NOMO-1 (cell line): ENCODE results near the gene RASAL1.
"Not testable (repeated sequence)": the region's sequence is repeated elsewhere in the genome, so short reads cannot be mapped to it uniquely, and the experiment has no call there.

ENCODE experiments used
- DNase-seq, 2 experiments: peaks; one replicate each; lab custom pipeline; 2025; ENCODE audit not compliant: unreplicated experiment in 2 of 2; lab: John Stamatoyannopoulos, UW

The RASAL1 gene

DNA sequence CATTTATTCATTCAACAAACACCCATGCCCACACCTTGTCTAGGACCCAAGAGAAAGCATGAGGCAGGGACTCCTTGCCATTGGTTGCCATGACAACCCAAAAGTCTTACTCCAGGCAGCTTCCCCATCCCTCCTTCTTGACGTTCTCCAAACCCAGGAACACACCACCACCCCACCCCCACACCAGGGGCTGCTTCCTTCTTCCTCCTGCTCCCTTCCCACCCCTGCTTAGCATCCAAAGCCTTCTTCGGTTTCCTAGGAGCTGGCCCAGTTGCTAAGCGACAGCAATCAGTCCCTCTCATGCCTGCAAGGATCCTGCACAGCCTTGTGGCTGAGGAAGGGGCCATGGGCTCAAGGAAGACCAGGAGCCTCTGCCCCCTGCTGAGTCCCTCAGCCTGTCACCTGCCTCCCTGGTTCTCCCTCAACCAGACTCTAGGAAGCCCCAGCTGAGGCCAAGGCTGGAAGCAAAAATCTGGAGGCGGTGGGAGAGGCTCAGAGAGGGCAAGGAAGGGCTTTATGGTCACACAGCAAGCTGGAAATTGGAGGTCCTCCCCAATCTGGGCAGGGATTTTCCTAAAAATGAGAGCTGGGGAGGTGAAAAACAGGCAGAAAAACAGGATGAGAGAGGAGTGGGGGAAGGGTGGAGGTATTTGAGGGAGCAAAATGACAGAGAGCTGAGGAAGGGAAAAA, 15.4 kb downstream of the RASAL1 start:
- no peak for DNase-seq

GRCh38 chr12:113118142-113118541, 17.4 kb downstream of the RASAL1 start:
- DNase-seq: no peak

GRCh38 chr12:113117684-113118083, 17.9 kb downstream of the RASAL1 start:
- not testable (repeated sequence) for DNase-seq

DNA sequence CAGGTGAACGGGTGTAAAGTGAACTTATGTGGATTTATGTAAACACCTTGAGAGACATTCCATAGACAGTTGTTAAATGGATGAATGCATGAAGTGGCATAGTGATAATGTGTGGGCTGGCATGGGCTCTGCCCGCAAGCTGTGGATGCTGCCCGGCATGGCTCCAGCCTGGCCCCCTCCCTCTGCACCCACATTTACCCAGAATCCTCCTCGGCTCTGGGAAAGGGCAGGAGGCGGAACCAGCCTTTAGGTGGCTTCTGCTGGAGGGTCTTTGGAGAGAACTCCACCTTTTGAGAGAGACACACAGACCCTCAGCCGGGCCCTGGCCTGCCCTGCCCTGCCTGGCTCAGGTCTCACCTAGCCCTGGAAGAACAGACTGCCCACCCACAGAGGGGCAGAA, 18.7 kb downstream of the RASAL1 start:
- no peak for DNase-seq

DNA sequence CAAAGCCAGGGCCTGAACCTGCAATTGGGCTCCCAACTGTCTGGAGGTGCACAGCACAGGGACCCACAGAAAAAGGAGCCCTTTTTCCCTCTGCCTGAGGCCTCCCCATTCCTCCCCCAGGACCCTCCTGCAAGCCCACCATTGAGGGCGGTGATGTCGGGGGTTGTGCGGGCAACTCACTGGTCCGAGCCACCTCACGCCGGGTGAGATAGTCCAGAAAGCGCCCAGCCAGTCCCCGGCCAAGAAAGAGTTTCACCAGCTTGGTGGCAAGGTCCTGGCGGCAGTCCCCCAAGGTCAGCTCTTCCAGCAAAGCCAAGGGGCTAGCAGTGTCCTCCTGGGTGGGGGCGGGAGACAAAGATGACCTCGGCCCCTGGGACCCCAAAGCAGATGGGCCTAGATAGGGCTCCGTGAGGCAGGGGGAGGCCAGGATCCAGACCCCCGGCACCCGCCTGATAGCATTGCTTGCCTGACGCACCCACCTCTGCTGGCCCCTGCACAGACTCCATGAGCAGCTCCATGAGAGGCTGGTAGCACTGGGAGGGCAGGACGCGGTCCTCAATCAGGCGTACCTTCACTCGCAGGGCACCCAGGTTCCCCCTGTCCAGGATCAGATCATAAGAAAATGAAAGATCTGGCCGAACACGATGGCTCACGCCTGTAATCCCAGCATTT, 20.0 kb downstream of the RASAL1 start:
- DNase-seq: no peak

DNA sequence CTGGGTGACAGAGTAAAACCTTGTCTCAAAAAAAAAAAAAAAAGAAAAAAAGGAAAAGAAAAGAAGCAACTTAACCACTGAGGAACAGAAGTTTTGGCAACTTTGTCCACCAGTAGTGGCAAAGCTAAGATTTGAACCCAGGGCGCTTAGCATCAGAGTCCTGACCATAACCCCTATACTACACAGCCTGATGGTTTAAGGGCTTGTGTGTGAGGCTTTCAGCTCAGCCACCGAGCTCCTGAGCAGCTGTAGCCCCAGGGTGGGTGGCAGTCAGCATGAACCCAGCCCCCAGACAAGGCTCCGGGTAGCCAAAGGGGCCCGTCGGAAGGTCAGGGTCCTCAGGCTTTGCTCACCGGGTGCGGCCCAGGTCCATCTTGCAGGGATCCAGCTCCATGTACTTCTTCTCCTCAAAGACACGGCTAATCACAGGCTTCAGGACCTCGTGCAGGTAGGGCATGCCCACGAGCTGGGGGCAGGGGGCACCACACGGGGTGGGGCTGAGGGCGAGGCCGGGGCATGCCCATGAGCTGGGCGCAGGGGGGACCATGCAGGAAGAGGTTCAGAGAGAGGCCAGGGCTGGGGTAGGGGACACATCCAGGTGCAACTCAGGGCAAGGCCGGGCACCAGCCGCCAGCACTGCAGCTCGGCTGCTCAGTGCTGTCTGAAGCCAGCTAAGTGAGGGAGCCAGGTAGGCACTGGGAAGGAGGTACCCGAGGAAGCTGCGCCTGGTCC, 20.9 kb downstream of the RASAL1 start:
- no peak for DNase-seq

DNA sequence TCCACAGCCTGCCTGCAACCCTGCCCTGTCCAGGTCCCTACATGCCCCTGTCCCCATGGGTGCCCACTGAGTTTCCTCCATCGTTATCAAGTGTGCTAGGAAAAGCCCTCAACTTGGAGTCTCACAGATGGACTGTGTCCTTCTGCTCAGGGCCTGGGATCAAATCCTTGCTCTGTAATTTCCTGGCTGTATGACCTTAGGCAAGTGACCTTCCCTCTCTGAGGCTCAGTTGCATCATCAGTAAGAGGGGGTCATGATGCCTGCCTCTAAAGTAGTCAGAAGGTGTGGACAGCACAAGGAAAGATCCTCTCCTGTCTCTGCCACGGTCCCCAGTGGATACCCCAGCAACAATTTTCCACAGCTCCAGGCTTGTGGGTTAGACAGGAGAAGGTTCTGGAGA, 22.2 kb downstream of the RASAL1 start:
- no peak for DNase-seq

DNA sequence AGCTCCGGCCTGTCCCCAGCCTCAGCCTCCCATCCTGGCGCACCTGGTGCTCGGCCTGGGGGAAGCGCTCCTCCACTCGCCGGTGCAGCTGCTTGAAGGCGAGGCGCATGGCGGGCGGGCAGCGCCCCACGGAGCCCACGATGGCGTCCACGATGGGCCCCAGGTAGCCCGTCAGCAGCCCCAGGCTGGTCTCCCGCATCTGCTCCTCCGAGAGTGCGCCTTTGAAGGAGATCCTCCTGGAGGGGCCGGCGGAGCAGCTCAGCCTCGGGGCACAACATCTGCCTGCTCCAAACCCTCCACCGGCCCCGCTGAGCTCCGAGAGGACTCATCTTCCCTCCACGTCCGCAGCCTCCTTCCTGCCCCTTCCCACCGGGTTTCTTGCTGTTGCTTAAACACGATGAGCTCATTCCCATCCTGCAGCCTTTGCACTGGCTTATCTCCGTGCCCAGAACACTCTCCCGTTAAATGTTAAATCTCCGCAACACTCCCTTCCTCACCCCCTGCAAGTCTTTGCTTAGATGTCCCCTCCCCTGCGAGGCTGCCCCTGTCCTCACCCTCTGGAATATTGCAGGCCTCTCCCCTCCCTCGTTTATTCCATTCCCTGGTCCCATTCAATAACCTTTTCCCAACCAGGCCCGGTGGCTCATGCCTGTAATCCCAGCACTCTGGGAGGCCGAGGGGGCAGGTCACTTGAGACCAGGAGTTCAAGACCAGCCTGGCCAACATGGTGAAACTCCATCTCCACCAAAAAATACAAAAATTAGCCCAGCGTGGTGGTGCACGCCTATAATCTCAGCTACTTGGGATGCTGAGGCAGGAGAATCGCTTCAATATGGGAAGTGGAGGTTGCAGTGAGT, 23.3 kb downstream of the RASAL1 start:
- no peak for DNase-seq

GRCh38 chr12:113111247-113111646, 24.3 kb downstream of the RASAL1 start:
- DNase-seq: no peak

- DNase-seq: no peak
Measured at GRCh38 chr12:113109872-113110599, 25.5 kb downstream of the RASAL1 start.

DNA sequence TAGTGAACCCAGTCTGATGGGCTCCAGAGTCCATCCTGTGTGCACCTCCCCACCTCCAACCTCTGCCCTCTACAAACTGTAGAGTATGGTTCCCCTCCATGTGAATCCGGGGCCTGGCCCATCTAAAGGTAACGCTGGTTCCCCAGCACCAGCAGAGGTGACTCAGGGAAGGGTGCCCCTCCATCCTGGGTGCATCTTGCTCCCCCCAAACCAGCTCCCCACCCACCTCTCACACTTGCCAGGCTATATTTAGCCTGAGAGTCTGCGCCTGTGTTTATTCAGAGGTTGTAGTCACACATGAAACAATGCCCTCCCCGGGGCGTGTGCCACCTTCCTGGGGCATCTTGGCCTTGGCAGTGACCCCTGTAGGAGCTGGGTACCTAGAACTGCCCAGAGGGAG, 26.2 kb downstream of the RASAL1 start:
- DNase-seq: no peak

GRCh38 chr12:113108308-113108707, 27.3 kb downstream of the RASAL1 start:
- no peak for DNase-seq

DNA sequence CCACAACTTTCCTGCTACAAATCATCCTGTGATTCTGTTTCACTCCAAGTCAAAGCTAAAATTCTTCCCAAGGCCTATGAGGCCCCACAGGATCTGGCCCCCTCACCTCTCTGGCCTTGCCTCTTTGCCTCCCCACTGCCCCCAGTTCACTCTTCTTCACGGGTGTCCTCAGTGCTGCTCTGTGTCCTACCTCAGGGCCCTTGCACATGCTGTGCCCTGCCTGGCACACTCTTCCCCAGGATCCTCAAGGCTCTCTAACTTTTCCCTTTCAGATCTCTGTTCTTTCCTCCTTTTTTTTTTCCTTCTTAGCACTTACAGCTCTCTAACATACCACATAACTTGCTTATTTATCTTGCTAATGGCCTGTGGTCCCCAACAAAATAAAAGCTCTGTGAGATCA, 29.2 kb downstream of the RASAL1 start:
- DNase-seq: no peak

DNA sequence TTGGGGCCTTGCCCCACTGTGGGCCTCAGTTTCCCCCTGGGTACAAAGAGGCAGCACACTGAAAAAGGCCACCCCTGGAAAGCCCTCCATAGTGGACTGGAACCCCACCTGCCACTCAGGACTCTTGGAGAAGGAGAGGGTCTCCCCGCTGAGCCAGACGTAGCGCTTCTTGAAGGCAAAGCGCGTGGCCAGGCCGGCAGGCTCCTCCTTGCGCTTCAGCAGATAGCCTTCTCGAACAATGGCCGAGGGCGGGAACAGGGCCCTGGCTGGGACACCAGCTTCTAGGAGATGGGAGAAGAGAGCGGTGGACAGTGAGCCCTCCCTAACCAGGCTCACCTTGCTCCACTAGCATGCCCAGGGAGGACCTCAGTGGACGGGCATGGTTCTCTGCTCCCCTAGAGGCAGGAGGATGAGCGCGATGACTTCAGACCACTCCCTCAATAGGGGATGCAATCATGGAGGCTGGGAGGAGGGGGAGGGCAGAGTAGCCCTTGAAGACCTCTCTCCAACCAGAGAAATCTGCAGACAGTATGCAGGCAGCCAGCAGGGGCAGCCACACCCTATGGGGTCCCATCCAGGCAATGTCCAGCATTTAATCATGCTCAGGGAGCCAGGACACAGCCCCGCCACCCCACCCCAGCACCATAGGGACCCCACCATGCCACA, 29.8 kb downstream of the RASAL1 start:
- DNase-seq: no peak

DNA sequence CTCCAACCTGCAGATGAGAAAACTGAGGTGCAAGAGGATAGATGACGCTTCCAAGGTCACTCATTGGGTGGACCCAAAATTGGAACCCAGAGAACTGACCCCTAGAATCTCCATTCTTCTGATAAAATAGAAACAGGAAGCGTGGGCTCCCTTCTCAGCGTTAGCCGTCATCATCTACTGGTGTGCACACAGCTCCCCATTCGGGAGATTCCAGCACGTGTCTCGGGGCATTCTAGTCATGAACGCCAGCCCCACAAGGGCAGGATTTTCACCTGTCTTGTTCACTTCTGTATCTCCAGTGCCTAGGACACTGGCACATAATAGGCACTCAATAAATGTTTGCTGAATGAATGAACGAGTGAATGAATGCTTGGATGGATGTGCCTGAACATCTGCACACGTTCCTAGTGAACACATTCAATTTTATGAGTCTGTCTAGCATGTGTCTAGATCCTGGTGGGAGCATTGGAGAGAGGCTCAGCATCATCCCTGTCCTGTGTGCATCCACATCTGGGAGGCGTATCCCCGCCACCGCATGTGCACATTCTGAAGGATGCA, 30.5 kb downstream of the RASAL1 start:
- DNase-seq: no peak

DNA sequence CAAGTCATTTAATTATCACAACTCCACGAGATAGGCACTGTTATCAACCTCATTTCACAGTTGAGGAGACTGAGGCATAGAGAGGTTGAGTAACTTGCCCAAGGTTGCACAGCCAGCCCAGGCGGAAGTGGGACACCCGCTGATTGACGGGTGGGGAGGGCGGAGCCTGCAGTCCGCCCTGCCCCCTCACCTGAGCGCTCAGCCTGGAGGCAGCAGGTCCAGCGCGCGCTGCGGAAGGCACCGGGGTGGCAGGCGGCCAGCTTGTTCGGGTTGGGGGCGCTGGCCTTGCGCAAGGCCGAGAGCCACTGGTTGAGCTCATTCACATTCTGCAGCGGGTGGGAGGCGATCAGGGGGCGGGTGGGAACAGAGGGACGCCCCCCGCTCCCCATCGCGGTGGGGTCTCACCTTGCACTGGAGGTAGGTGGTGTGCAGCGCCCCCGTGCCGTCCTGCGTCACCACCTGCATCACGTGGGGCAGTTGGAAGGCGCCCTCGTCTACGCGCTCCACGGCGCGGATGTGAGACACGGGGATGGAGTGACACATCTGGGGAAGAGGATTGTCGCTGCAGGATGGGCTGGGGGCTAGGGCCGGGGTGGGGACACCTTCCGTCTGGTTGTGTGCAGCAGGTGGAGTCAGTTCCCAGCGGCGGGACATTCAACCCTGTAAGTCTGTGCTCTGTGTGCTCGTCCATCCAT, 31.7 kb downstream of the RASAL1 start:
- DNase-seq: no peak

GRCh38 chr12:113102811-113103210, 32.8 kb downstream of the RASAL1 start:
- no peak for DNase-seq

DNA sequence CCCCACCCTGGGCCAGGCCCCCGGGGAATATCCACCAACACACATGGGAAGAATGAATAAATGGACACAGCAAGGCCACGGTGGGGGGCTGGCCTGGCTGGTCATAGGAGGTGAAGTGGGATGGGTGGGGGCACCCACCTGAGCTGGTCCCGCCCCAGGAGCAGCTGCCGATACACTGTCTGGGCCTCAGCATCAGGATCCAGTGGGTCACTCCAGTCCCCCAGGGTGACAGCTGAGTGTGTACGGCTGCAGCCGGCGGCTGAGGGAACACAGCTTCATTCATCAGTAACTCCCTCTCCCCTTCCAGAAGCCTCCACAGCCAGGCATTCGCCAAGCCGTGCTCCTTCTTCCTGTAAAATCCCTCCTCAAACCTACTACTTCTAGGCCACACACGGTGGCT, 33.8 kb downstream of the RASAL1 start:
- DNase-seq: no peak

DNA sequence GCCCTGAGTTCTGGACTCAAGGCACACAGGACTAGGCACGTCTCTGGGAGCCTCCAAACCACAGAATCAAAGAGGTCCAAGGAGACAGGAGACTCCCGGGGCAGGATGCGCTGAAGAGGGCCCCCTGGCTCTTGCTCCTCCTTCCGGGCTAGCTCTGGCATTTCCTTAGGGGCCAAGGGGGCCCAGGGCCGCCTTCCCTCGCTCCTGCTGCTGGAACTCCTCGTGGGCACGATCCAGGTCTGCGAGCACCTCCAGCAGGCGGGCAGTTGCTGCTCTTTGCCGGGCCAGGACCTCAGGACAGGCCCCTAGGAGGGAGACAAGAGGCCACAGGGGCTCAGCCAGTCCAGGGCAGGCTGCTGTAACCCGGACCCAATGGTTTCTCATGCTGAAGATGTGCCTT, 35.8 kb downstream of the RASAL1 start:
- DNase-seq: no peak
